Lower leg skin (tissue), 4 donors: ENCODE data around the gene SLC6A2. TPM values are rescaled to one million over a fixed set of nuclear protein-coding genes. Genes with fewer than 3 reads are reported as not detected.

Experiments
- DNase-seq, 2 donors: peaks; one replicate each; pipeline ENCODE4 v3.0.0-alpha.2; 2019; ENCODE audit warnings: low spot score in 2 of 2
- H3K4me3 ChIP-seq: fragments of 200-600 bp; sonication (generic); 2 replicates; pipeline ENCODE4 v1.5.1; 2017; ENCODE audit warnings: mild to moderate bottlenecking, low read depth; ENCODE audit not compliant: poor library complexity, severe bottlenecking
- CTCF ChIP-seq, 3 donors: fragments of 450-650 bp; IDR thresholded peaks; one replicate each; pipeline ENCODE4 v1.5.1; 2016; ENCODE audit warnings: antibody characterized with exemption in 3 of 3, mild to moderate bottlenecking in 3 of 3, moderate library complexity in 2 of 3
- POLR2A ChIP-seq, 2 donors: fragments of 450-650 bp; IDR thresholded peaks; one replicate each; pipeline ENCODE4 v1.6.1; 2016 to 2017; ENCODE audit warnings: antibody characterized with exemption in 2 of 2, mild to moderate bottlenecking in 1 of 2, moderate library complexity in 1 of 2
- WGBS, 2 donors: methylation state at CpG; one replicate each; pipeline ENCODE4 v1.1.5; 2018; 5-methylcytosine and 5-hydroxymethylcytosine counted together
- intact Hi-C: fragments of 100-400 bp; cut with DNase I; formaldehyde crosslinking; loops from one replicate; pipeline ENCODE4 v1.15.0; 2023; ENCODE audit warnings: low total_unique reads
- total RNA-seq, 4 donors: library from RNA; depleted of rRNA; stranded (reverse); fragments of >200 nt; gene quantifications; one replicate each; pipeline ENCODE4 v1.1.0, GENCODE V29; 2016

The SLC6A2 gene
- total RNA-seq, 4 donors from 2014 or later = 2.3 to 26.1 (median 8.7) TPM

- DNase-seq = peak in 1 of 2 donors; percentile 31
- intact Hi-C loops = no loop called here
- H3K4me3 ChIP-seq = no peak overlapping the region
- 38 to 47% methylated on average over 6 of the region's 6 CpGs for WGBS, 2 donors
- TF ChIP-seq CTCF (IDR thresholded peaks at IDR 0.05) = no peak
- no peak for TF ChIP-seq POLR2A (IDR thresholded peaks at IDR 0.05)
Measured at GRCh38 chr16:55728797-55729196, 73.0 kb downstream of the SLC6A2 start.

- intact Hi-C loops = no loop called here
- TF ChIP-seq CTCF (IDR thresholded peaks at IDR 0.05) (no peak), POLR2A (IDR thresholded peaks at IDR 0.05) (no peak)
- WGBS, 2 donors = 73 to 86% methylated on average over 5 of the region's 5 CpGs
- peak in 1 of 2 donors; percentile 64 for DNase-seq
- no peak overlapping the region for H3K4me3 ChIP-seq
Measured at GRCh38 chr16:55730115-55730514, 74.3 kb downstream of the SLC6A2 start.

GRCh38 chr16:55732496-55732895, 76.7 kb downstream of the SLC6A2 start:
- DNase-seq = no peak
- H3K4me3 ChIP-seq = no peak overlapping the region
- no peak for TF ChIP-seq POLR2A (IDR thresholded peaks at IDR 0.05)
- TF ChIP-seq CTCF (IDR thresholded peaks at IDR 0.05) = no peak
- intact Hi-C loops = no loop called here
- 82 to 83% methylated on average over 2 of the region's 2 CpGs for WGBS, 2 donors

GRCh38 chr16:55734665-55735064, 78.9 kb downstream of the SLC6A2 start:
- WGBS, 2 donors = 89 to 90% methylated on average over 2 of the region's 2 CpGs
- intact Hi-C loops = no loop called here
- no peak for DNase-seq
- TF ChIP-seq POLR2A (IDR thresholded peaks at IDR 0.05) (no peak), CTCF (IDR thresholded peaks at IDR 0.05) (no peak)
- H3K4me3 ChIP-seq = no peak overlapping the region

- TF ChIP-seq POLR2A (IDR thresholded peaks at IDR 0.05) (no peak), CTCF (IDR thresholded peaks at IDR 0.05) (peak in 1 of 3 donors; percentile 37)
- intact Hi-C loops = no loop called here
- no peak overlapping the region for H3K4me3 ChIP-seq
- 81 to 90% methylated on average over 4 of the region's 4 CpGs for WGBS, 2 donors
- no peak for DNase-seq
Measured at GRCh38 chr16:55735120-55735781, 79.5 kb downstream of the SLC6A2 start.

- TF ChIP-seq CTCF (IDR thresholded peaks at IDR 0.05) (no peak), POLR2A (IDR thresholded peaks at IDR 0.05) (no peak)
- 35 to 36% methylated on average over 4 of the region's 4 CpGs for WGBS, 2 donors
- intact Hi-C loops = no loop called here
- DNase-seq = no peak
- no peak overlapping the region for H3K4me3 ChIP-seq
Measured at GRCh38 chr16:55736671-55737070, 80.9 kb downstream of the SLC6A2 start.
